ENCODE measurements around the gene GLIS2.

GRCh38 chr16:4386951-4387565, 71.2 kb downstream of the GLIS2 start:
- TF ChIP-seq POLR2A (IDR thresholded peaks at IDR 0.05; ENCODE audit: low read depth, low read length) (no peak), POLR2AphosphoS5 (IDR thresholded peaks at IDR 0.05; ENCODE audit: low read depth, low read length) (no peak)

Data from GM12892 (cell line).